ENCODE data around the gene UBAP1.
"Not testable (repeated sequence)": the region's sequence is repeated elsewhere in the genome, so short reads cannot be mapped to it uniquely, and the experiment has no call there.

Gene UBAP1

DNA sequence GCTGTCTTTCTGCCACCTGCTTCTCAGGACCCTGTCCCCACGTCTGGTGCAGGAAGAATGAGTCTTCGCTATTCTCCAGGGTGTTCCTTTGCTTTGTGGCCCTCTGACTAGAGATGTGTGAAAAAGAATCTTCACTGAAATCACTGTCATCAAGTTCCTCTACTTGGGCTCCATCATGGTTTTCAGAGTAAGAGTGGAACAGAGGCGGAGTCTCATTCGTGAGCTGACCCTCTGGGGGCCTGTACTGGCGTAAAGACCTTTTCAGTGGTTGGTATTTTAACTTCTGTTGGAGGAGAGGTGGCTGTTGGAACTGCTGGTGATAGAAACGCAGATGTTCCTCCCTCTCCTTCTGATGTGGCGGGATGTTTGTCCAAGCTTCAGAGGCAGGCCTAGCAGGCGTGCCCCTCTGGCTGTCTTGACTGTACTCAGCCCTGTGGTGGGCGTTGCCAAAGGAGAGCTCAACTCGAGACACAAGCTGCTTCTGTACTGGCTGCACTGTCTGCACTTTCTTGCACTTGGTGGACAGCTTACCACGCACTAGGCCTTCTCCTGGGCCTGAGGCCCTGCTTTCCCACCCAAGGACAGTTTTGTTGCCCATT lies 78.2 kb downstream of the UBAP1 start:
- Mint-ChIP-seq H3K4me3 (no peak overlapping the region), H3K36me3 (ENCODE audit: insufficient read depth) (peaks cover 7% of the 10 kb centered on the region), H3K27ac (ENCODE audit: low read depth) (no peak overlapping the region), H3K27me3 (no peaks in the 10 kb centered on the region), H3K4me1 (no peaks in the 10 kb centered on the region), H3K9me3 (no peaks in the 10 kb centered on the region)
- DNase-seq (ENCODE audit: low spot score in 2 of 2): no peak
- no peak for ATAC-seq (replicated peaks; ENCODE audit: extremely low read depth, poor library complexity, severe bottlenecking)

DNA sequence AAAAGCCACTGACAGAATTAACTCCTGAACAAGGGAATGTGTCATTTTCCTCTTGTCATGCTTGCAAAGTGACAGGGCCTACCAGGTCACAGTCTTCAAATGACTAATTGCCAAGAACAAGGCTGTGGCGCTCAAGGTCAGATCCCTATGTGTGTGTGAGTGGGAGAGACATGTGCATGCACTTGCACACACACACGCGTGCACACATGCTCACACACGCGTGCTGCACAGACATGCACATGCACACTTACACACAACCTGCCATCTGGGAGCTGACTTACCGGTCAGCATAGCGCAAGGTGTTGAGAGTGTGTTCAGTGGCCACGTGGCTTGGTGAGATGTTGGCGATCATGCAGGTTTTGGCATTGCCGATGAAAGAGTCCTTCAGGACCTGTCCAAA lies 80.5 kb downstream of the UBAP1 start:
- Mint-ChIP-seq H3K4me3 (no peak overlapping the region), H3K36me3 (ENCODE audit: insufficient read depth) (peaks cover 1% of the 10 kb centered on the region), H3K27ac (ENCODE audit: low read depth) (peak overlapping the region; percentile 5), H3K27me3 (no peaks in the 10 kb centered on the region), H3K4me1 (no peaks in the 10 kb centered on the region), H3K9me3 (no peaks in the 10 kb centered on the region)
- ATAC-seq (replicated peaks; ENCODE audit: extremely low read depth, poor library complexity, severe bottlenecking) (no peak), DNase-seq (ENCODE audit: low spot score in 2 of 2) (no peak)

DNA sequence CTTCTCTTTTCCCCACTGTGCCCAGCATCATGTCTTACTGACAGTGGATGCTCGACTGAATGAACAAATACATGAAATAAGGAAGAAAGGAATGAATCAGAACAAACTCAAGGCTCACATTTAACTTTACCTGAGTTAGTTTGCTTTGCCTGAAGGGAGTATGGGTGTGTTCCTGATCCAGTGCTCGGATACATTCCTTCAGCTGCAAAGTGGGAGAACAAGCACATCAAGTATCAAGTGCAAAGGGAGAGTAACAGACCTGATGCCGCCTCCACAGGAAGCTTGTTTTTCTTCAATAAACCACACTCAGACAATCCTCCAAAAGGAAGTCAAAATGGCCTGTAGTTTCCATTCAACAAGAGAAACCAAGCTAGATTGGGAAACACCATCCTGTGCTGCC lies 84.1 kb downstream of the UBAP1 start:
- DNase-seq (ENCODE audit: low spot score in 2 of 2) (no peak), ATAC-seq (replicated peaks; ENCODE audit: extremely low read depth, poor library complexity, severe bottlenecking) (no peak)
- Mint-ChIP-seq H3K27ac (ENCODE audit: low read depth) (no peak overlapping the region), H3K4me3 (no peak overlapping the region), H3K9me3 (no peaks in the 10 kb centered on the region), H3K27me3 (no peaks in the 10 kb centered on the region), H3K36me3 (ENCODE audit: insufficient read depth) (no peaks in the 10 kb centered on the region), H3K4me1 (no peaks in the 10 kb centered on the region)

DNA sequence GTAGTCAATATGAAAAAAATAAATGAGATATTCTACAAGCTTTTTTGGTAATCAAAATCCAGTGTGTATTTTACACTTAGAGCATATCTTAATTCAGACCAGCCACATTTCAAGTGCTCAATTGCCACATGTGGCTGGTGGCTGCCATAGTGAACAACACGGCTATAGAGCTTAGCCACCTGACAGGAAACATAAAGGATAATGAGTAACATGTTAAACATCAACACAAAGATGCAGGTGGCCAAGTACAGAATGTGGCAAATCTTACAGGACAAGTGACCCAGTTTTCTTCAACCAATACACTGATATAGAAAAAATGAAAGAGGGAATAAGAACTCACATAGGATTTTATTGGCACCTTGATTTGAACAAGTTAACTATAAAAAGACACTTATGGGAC lies 88.8 kb downstream of the UBAP1 start:
- Mint-ChIP-seq H3K27me3 (no peaks in the 10 kb centered on the region), H3K4me3 (no peak overlapping the region), H3K9me3 (no peaks in the 10 kb centered on the region), H3K36me3 (ENCODE audit: insufficient read depth) (peaks cover 2% of the 10 kb centered on the region), H3K4me1 (no peaks in the 10 kb centered on the region), H3K27ac (ENCODE audit: low read depth) (no peak overlapping the region)
- ATAC-seq (replicated peaks; ENCODE audit: extremely low read depth, poor library complexity, severe bottlenecking) (no peak), DNase-seq (ENCODE audit: low spot score in 2 of 2) (no peak)

DNA sequence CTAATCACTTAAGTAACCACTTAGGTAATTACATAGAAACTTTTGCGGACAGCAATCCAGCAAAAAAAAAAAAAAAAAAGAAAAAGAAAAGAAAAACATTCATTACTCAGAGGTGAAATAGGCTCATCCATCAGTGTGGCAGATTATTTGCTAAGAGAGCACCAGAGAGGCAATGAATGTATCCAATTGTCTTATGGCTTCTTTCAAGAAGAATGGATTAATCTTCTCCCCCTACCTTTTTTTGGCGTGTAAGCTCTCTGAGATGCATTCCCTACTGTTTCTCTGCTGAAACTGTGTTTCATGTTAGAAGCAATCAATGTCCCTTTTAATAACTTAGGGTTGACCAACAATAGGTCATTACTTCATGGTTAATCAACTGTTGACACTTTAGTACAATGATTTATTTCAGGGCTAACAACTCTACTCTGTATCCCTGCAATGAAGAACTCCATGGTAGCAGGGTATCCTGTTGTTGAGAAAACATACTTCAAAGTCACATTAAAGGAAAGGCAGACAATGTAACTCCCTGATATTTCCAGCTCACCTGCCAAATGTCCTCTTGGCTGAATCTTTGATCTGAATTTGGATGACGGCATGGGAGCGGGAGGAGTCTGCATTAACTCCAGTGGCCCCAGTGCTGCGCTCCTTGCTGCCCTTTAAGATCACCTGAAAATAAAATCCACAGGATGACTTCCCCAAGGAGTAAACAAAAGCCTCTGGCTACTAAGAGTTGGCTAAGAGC lies 92.6 kb downstream of the UBAP1 start:
- Mint-ChIP-seq H3K9me3 (no peaks in the 10 kb centered on the region), H3K27ac (ENCODE audit: low read depth) (no peak overlapping the region)

DNA sequence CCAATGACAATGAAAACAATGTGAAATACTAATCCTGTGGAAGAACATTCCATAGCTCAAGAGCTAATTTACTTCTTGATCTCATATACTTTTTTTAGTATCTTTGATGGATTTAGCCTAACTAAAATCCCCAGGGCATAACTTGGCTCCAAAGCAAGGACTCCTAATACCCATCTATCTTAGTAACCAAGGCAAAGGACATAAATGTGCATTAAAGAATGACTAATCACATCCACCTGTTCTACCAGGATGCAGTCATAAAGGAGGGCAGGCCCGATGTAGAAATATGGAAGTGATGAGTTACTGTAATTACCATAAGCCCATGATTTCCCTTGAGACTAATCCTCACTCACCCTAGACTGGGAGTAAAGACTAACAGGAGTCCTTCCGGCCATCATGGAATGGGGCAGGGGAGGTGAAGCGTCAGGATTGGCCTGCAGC lies 93.3 kb downstream of the UBAP1 start:
- Mint-ChIP-seq H3K36me3 (ENCODE audit: insufficient read depth) (peaks cover 2% of the 10 kb centered on the region), H3K27me3 (no peaks in the 10 kb centered on the region), H3K9me3 (no peaks in the 10 kb centered on the region), H3K4me3 (no peak overlapping the region), H3K27ac (ENCODE audit: low read depth) (no peak overlapping the region), H3K4me1 (no peaks in the 10 kb centered on the region)
- ATAC-seq (replicated peaks; ENCODE audit: extremely low read depth, poor library complexity, severe bottlenecking) (no peak), DNase-seq (ENCODE audit: low spot score in 2 of 2) (no peak)

More for the DNA sequence above, 92.6 kb downstream of the UBAP1 start:
- Mint-ChIP-seq H3K4me1 (no peaks in the 10 kb centered on the region), H3K27me3 (no peaks in the 10 kb centered on the region), H3K36me3 (ENCODE audit: insufficient read depth) (peaks cover 2% of the 10 kb centered on the region), H3K4me3 (no peak overlapping the region)
- ATAC-seq (replicated peaks; ENCODE audit: extremely low read depth, poor library complexity, severe bottlenecking) (no peak), DNase-seq (ENCODE audit: low spot score in 2 of 2) (no peak)

DNA sequence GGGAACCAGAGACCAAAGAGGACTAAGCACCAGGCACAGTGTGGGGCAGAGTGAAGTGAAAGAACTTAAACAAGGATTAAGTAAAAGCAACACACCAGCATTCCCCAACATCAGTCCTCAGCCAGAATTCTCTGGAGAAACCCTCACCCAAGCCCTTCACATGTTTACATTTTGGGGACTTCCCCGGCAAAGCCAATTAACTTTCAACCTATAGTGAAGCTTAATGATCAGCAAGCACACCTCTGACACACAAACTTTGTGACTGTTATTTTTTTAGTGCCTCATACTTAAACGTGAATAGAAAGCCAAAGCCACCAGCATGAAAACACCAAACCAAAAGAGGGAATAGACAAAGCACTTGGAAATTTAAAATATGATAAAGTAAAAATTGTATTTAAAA lies 94.7 kb downstream of the UBAP1 start:
- H3K27ac Mint-ChIP-seq (ENCODE audit: low read depth); H3K4me3 Mint-ChIP-seq; DNase-seq (ENCODE audit: low spot score in 2 of 2): not testable (repeated sequence)

DNA sequence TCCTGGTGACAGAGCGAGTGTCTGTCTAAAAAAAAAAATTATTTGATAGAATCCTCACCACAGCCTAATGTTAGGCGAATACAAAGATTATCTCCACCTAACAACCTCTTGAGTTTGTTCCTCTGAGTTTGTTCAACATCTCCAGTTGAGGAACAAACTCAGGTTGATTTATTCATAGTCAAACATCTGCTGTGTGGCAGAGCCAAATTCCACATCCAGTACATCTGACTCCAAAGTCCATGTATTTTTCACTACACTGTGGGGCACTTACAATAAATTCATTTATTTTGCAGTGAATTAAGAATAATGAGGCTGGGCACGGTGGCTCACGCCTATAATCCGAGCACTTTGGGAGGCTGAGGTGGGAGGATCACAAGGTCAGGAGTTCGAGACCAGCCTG lies 97.0 kb downstream of the UBAP1 start:
- no peak overlapping the region for H3K4me3 Mint-ChIP-seq
- no peaks in the 10 kb centered on the region for H3K9me3 Mint-ChIP-seq
- no peaks in the 10 kb centered on the region for H3K27me3 Mint-ChIP-seq
- ATAC-seq (replicated peaks; ENCODE audit: extremely low read depth, poor library complexity, severe bottlenecking) (no peak), DNase-seq (ENCODE audit: low spot score in 2 of 2) (no peak)
- H3K4me1 Mint-ChIP-seq: no peaks in the 10 kb centered on the region
- H3K27ac Mint-ChIP-seq (ENCODE audit: low read depth): no peak overlapping the region
- no peaks in the 10 kb centered on the region for H3K36me3 Mint-ChIP-seq (ENCODE audit: insufficient read depth)

More for the DNA sequence above, 94.7 kb downstream of the UBAP1 start:
- ATAC-seq (replicated peaks; ENCODE audit: extremely low read depth, poor library complexity, severe bottlenecking); H3K36me3 Mint-ChIP-seq (ENCODE audit: insufficient read depth); H3K27me3 Mint-ChIP-seq; H3K9me3 Mint-ChIP-seq; H3K4me1 Mint-ChIP-seq: not testable (repeated sequence)

DNA sequence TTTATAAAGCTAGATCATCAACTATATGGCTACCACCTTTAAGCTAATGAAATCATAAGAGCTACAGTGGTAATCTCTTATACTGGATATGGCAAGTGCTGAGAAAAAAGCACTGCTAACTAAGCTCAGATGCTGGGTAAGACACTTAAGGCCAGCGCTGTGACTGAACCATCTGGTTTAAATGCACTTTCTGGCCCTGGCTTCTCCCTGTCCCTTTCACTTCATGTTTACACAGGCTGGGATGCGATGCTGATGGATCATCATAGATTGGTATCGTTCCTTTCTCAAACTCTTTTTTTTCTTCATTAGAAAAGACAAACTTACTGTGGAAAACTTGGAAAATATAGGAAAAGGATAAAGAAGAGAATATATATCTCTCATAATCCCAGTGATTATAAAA lies 97.9 kb downstream of the UBAP1 start:
- Mint-ChIP-seq H3K36me3 (ENCODE audit: insufficient read depth) (no peaks in the 10 kb centered on the region), H3K4me3 (no peak overlapping the region), H3K4me1 (no peaks in the 10 kb centered on the region), H3K27me3 (no peaks in the 10 kb centered on the region), H3K27ac (ENCODE audit: low read depth) (no peak overlapping the region), H3K9me3 (no peaks in the 10 kb centered on the region)
- ATAC-seq (replicated peaks; ENCODE audit: extremely low read depth, poor library complexity, severe bottlenecking): no peak
- DNase-seq (ENCODE audit: low spot score in 2 of 2): no peak

DNA sequence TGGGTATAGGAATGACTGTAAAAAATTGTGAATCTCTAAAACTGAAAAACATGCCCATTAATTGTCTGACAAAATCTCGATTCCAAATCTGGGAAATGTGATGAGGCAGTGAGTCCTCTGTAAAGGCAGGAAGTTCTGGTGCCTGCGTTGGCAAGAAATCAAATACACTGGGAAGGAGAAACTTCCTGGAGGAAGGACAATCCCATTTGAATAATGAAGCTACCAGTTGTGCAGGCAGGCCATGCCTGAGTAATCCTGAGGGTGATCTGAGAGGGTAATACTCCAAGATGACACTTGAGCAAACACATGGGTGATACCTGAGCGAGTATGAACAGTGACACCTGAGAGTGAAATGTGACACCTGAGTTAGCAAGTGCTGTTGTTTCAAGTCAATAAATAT lies 100.6 kb downstream of the UBAP1 start:
- Mint-ChIP-seq H3K4me3 (no peak overlapping the region), H3K27ac (ENCODE audit: low read depth) (no peak overlapping the region), H3K27me3 (no peaks in the 10 kb centered on the region), H3K9me3 (no peaks in the 10 kb centered on the region), H3K36me3 (ENCODE audit: insufficient read depth) (no peaks in the 10 kb centered on the region), H3K4me1 (no peaks in the 10 kb centered on the region)
- ATAC-seq (replicated peaks; ENCODE audit: extremely low read depth, poor library complexity, severe bottlenecking) (no peak), DNase-seq (ENCODE audit: low spot score in 2 of 2) (no peak)

DNA sequence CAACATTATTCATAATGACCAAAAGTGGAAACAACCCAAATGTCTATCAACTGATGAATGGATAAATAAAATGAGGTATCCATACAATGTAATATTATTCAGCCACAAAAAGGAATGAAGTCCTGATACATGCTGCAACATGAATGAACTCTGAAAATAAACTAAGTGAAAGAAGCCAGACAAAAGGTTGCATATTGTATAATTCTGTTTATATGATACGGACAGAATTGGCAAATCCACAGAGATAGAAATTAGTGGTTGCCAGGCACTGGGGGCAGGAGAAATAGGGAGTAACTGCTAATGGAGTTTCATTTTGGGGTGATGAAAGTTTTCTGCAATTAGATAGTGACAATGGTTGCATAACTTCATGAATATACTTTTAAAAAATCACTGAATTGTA lies 103.3 kb downstream of the UBAP1 start:
- Mint-ChIP-seq H3K9me3 (no peaks in the 10 kb centered on the region), H3K4me1 (no peaks in the 10 kb centered on the region), H3K4me3 (no peak overlapping the region), H3K27ac (ENCODE audit: low read depth) (no peak overlapping the region), H3K36me3 (ENCODE audit: insufficient read depth) (no peaks in the 10 kb centered on the region), H3K27me3 (no peaks in the 10 kb centered on the region)
- ATAC-seq (replicated peaks; ENCODE audit: extremely low read depth, poor library complexity, severe bottlenecking) (no peak), DNase-seq (ENCODE audit: low spot score in 2 of 2) (no peak)

DNA sequence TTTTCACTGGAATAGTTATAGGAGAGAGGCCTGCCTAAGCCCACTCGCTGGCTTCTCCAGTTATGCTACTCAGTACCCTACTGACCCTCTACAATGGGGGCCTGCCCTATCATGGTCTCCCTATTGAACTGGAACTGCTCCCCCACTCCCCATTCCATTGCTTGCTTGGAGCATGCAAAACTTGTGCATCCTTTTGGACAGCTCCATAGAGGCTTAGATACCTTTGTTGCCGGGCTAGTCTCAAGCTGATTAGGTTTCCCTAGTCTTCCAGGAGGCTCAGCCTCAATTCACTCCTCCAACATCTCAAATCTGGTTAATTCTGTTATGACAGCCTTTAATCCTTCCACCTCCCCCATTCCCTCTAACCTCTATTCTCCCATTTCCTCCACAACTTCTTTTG lies 110.3 kb downstream of the UBAP1 start:
- no peak overlapping the region for H3K4me3 Mint-ChIP-seq
- no peaks in the 10 kb centered on the region for H3K4me1 Mint-ChIP-seq
- no peak overlapping the region for H3K27ac Mint-ChIP-seq (ENCODE audit: low read depth)
- H3K36me3 Mint-ChIP-seq (ENCODE audit: insufficient read depth): no peaks in the 10 kb centered on the region
- H3K27me3 Mint-ChIP-seq: no peaks in the 10 kb centered on the region
- no peaks in the 10 kb centered on the region for H3K9me3 Mint-ChIP-seq
- no peak for ATAC-seq (replicated peaks; ENCODE audit: extremely low read depth, poor library complexity, severe bottlenecking)
- no peak for DNase-seq (ENCODE audit: low spot score in 2 of 2)

DNA sequence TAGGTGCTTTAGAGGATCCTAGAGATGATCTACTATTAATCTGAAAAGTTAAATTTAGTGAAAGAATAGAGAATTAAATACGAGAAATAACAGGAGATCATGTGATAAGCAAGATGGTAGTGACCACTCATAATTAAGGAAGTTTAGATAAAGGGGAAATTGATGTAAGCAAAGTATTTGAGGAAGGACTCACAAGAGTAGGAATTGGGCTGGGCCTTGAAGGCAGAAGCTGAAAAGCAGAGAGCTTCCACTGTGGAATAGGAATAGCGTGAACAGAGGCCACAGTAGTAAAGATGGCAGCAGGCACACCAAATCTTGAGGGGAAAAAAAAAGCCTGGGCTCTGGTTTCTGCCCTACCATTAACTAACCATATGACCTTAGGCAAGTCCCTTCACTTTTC lies 112.2 kb downstream of the UBAP1 start:
- no peak for ATAC-seq (replicated peaks; ENCODE audit: extremely low read depth, poor library complexity, severe bottlenecking)
- no peaks in the 10 kb centered on the region for H3K27me3 Mint-ChIP-seq
- no peak for DNase-seq (ENCODE audit: low spot score in 2 of 2)
- no peak overlapping the region for H3K27ac Mint-ChIP-seq (ENCODE audit: low read depth)
- no peaks in the 10 kb centered on the region for H3K9me3 Mint-ChIP-seq
- no peak overlapping the region for H3K4me3 Mint-ChIP-seq
- H3K36me3 Mint-ChIP-seq (ENCODE audit: insufficient read depth): no peaks in the 10 kb centered on the region
- no peaks in the 10 kb centered on the region for H3K4me1 Mint-ChIP-seq

All from central memory CD8-positive, alpha-beta T cell (primary cell).